Neural progenitor cell (in vitro differentiated cells): ENCODE data around the gene FAM9A.

Experiments
- CTCF ChIP-seq: fragments of 200-600 bp; sonication (generic); IDR thresholded peaks from 2 replicates; pipeline ENCODE4 v1.5.1; 2017; ENCODE audit warnings: antibody characterized with exemption, mild to moderate bottlenecking
- EZH2 ChIP-seq: fragments of 200-600 bp; sonication (generic); IDR thresholded peaks from 2 replicates; pipeline ENCODE4 v1.6.1; 2017; ENCODE audit warnings: antibody characterized with exemption, mild to moderate bottlenecking, moderate library complexity
- EZH2phosphoT487 ChIP-seq: fragments of 200-600 bp; sonication (generic); IDR thresholded peaks from 2 replicates; pipeline ENCODE4 v1.6.1; 2017; ENCODE audit warnings: antibody characterized with exemption

GRCh38 chrX:8820910-8821527, 19.8 kb upstream of the FAM9A start:
- TF ChIP-seq CTCF = peak; percentile 64
- no peak for TF ChIP-seq EZH2phosphoT487
- TF ChIP-seq EZH2 = no peak
